GM19025 (cell line): ENCODE results near the gene KRT39.
"Not testable (repeated sequence)": the region's sequence is repeated elsewhere in the genome, so short reads cannot be mapped to it uniquely, and the experiment has no call there.

Experiments
- ATAC-seq: cut with Tn5 transposase; IDR thresholded peaks from one replicate; pipeline ENCODE4 v1.9.1; 2021; ENCODE audit warnings: mild to moderate bottlenecking, low read depth, moderate library complexity; ENCODE audit not compliant: unreplicated experiment

KRT39 gene

GRCh38 chr17:40944531-40944930, 22.2 kb downstream of the KRT39 start:
- ATAC-seq, result no peak

GRCh38 chr17:40942553-40942952, 24.2 kb downstream of the KRT39 start:
- no peak for ATAC-seq

GRCh38 chr17:40940266-40940665, 26.5 kb downstream of the KRT39 start:
- ATAC-seq, result no peak

- no peak for ATAC-seq
These were observed 27.8 kb downstream of the KRT39 start for GRCh38 chr17:40938981-40939380.

GRCh38 chr17:40937384-40937819, 29.3 kb downstream of the KRT39 start, which contains the start of gene KRT23:
KRT23 (minus strand) TSS chr17:40937646; CDS start chr17:40936603, 1,043 bp downstream.
- ATAC-seq, result no peak

GRCh38 chr17:40936976-40937375, 29.8 kb downstream of the KRT39 start:
- no peak for ATAC-seq

GRCh38 chr17:40936437-40936971, 30.2 kb downstream of the KRT39 start:
- no peak for ATAC-seq

- ATAC-seq, result no peak
These were observed 31.1 kb downstream of the KRT39 start for GRCh38 chr17:40935624-40936023.

GRCh38 chr17:40932608-40933007, 34.1 kb downstream of the KRT39 start:
- ATAC-seq, result no peak

- ATAC-seq, result no peak
These were observed 35.4 kb downstream of the KRT39 start for GRCh38 chr17:40931311-40931710.

- ATAC-seq, result no peak
These were observed 40.4 kb downstream of the KRT39 start for GRCh38 chr17:40926341-40926740.

GRCh38 chr17:40922239-40922638, 44.5 kb downstream of the KRT39 start:
- ATAC-seq, result no peak

GRCh38 chr17:40921026-40921425, 45.7 kb downstream of the KRT39 start:
- no peak for ATAC-seq

- not testable (repeated sequence) for ATAC-seq
These were observed 49.6 kb downstream of the KRT39 start for GRCh38 chr17:40917116-40917515.

- no peak for ATAC-seq
These were observed 50.4 kb downstream of the KRT39 start for GRCh38 chr17:40916366-40916765.

- ATAC-seq, result no peak
These were observed 51.0 kb downstream of the KRT39 start for GRCh38 chr17:40915721-40916256.

GRCh38 chr17:40915199-40915661, 51.5 kb downstream of the KRT39 start:
- no peak for ATAC-seq

- ATAC-seq, result no peak
These were observed 52.5 kb downstream of the KRT39 start for GRCh38 chr17:40914075-40914855.

- no peak for ATAC-seq
These were observed 54.1 kb downstream of the KRT39 start for GRCh38 chr17:40912486-40913210.

- no peak for ATAC-seq
These were observed 56.3 kb downstream of the KRT39 start for GRCh38 chr17:40910441-40910841.

- ATAC-seq, result no peak
These were observed 57.0 kb downstream of the KRT39 start for GRCh38 chr17:40909755-40910154.
